Esophagus muscularis mucosa (tissue), 3 donors: ENCODE measurements around the gene CHRND.

Source experiments
- POLR2AphosphoS5 ChIP-seq, 2 donors: sonication (generic); formaldehyde crosslinking; IDR thresholded peaks; one replicate each; pipeline ENCODE4 v1.6.1; 2017; ENCODE audit warnings: antibody characterized with exemption in 2 of 2
- TF ChIP-seq, protein P1 (sequence below), 3 experiments: fragments of 200-600 bp in 2 of 3; fragments of 450-650 bp in 1 of 3; sonication (generic) in 2 of 3; IDR thresholded peaks; one replicate each; pipeline ENCODE4 v1.5.1; 2017 to 2019; ENCODE audit warnings: antibody characterized with exemption in 3 of 3, mild to moderate bottlenecking in 2 of 3, moderate library complexity in 1 of 3

DNA sequence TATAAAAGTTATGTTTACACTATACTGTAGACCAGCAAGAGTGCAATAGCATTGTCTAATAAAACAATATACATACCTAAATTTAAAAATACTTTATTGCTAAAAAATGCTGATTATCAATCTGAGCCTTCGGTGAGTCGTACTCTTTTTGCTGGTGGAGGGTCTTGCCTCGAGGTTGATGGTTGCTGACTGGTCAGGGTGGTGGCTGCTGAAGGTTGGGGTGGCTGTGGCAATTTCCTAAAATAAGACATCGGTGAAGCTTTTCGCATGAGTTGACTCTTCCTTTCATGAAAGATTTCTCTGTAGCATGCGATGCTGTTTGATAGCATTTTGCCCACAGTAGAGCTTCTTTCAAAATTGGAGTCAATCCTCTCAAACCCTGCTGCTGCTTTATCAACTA is 22.0 kb downstream of the CHRND start:
- TF ChIP-seq POLR2AphosphoS5 (IDR thresholded peaks at IDR 0.05): no peak
- TF ChIP-seq, protein P1, sequence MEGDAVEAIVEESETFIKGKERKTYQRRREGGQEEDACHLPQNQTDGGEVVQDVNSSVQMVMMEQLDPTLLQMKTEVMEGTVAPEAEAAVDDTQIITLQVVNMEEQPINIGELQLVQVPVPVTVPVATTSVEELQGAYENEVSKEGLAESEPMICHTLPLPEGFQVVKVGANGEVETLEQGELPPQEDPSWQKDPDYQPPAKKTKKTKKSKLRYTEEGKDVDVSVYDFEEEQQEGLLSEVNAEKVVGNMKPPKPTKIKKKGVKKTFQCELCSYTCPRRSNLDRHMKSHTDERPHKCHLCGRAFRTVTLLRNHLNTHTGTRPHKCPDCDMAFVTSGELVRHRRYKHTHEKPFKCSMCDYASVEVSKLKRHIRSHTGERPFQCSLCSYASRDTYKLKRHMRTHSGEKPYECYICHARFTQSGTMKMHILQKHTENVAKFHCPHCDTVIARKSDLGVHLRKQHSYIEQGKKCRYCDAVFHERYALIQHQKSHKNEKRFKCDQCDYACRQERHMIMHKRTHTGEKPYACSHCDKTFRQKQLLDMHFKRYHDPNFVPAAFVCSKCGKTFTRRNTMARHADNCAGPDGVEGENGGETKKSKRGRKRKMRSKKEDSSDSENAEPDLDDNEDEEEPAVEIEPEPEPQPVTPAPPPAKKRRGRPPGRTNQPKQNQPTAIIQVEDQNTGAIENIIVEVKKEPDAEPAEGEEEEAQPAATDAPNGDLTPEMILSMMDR (IDR thresholded peaks at IDR 0.05): no peak
